DND-41 (cell line): Measurements from ENCODE around the gene SLC35A5.

Experiments used
- EZH2 ChIP-seq: IDR thresholded peaks from 3 replicates; pipeline ENCODE4 v1.6.1; 2012; ENCODE audit warnings: borderline replicate concordance, low read depth, mild to moderate bottlenecking, moderate library complexity, low read length, inconsistent platforms; ENCODE audit not compliant: severe bottlenecking
- TF ChIP-seq, protein P1 (sequence below): IDR thresholded peaks from 2 replicates; pipeline ENCODE4 v1.5.1; 2012; ENCODE audit warnings: borderline replicate concordance, low read length, moderate library complexity, mild to moderate bottlenecking; ENCODE audit not compliant: poor library complexity, severe bottlenecking; ENCODE audit errors: extremely low read depth

DNA sequence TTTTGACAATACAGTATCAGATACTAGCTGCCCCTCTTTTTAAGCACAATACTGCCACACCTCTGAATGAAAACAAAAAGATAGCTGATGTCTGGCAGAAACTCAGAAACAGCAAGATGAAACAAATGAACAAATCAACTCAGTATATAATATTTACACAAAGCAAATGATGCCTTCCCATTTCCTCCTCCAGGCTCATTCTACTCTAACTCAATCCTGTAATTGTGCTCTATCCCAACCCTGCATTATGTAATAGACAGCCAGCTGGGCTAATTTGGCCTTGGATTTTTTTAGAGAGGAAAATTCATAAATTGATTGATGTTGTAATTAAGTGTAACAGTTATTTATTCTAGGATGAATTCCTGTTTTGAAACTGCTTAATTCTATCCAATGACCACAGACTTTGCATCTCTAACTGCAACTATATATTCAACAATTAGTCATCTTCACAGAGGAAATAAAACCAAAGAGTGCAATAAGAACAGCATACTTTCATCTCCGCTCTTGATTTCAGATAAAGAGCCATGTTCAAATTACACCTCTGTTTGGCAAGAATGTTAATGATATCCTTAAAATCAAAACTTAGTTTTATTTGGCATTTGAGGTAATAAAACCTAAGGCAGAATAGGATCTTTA is 6.2 kb upstream of the SLC35A5 start:
- TF ChIP-seq, protein P1, sequence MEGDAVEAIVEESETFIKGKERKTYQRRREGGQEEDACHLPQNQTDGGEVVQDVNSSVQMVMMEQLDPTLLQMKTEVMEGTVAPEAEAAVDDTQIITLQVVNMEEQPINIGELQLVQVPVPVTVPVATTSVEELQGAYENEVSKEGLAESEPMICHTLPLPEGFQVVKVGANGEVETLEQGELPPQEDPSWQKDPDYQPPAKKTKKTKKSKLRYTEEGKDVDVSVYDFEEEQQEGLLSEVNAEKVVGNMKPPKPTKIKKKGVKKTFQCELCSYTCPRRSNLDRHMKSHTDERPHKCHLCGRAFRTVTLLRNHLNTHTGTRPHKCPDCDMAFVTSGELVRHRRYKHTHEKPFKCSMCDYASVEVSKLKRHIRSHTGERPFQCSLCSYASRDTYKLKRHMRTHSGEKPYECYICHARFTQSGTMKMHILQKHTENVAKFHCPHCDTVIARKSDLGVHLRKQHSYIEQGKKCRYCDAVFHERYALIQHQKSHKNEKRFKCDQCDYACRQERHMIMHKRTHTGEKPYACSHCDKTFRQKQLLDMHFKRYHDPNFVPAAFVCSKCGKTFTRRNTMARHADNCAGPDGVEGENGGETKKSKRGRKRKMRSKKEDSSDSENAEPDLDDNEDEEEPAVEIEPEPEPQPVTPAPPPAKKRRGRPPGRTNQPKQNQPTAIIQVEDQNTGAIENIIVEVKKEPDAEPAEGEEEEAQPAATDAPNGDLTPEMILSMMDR = no peak
- TF ChIP-seq EZH2 = no peak
